Heart right ventricle (tissue), 16 donors: ENCODE measurements around the gene MAGI3. TPM values are rescaled to one million over a fixed set of nuclear protein-coding genes. Genes with fewer than 3 reads are reported as not detected.

ENCODE experiments used
- ATAC-seq, 8 donors: fragments of 200-7000 bp; cut with Tn5 transposase; one replicate each; pipeline ENCODE4 v1.9.1; 2020; ENCODE audit warnings: mild to moderate bottlenecking in 8 of 8, moderate library complexity in 8 of 8, moderate number of reproducible peaks in 1 of 8
- DNase-seq, 2 donors: peaks; one replicate each; pipeline ENCODE4 v3.0.0-alpha.2; 2020
- H3K27ac ChIP-seq, 10 donors: fragments of 200-600 bp; sonication (generic) in 2 of 10; one replicate each; pipeline versions ENCODE4 v1.5.0 to v1.8.0; 2020 to 2022; ENCODE audit warnings: mild to moderate bottlenecking in 3 of 10
- H3K27me3 ChIP-seq, 7 donors: fragments of 200-600 bp; one replicate each; pipeline ENCODE4 v1.8.0; 2021 to 2022; ENCODE audit warnings: mild to moderate bottlenecking in 2 of 7
- H3K36me3 ChIP-seq, 9 donors: fragments of 200-600 bp; sonication (generic) in 1 of 9; one replicate each; pipeline versions ENCODE4 v1.5.0 to v1.8.0; 2020 to 2022; ENCODE audit warnings: mild to moderate bottlenecking in 2 of 9
- H3K4me1 ChIP-seq, 9 donors: fragments of 200-600 bp; sonication (generic) in 1 of 9; one replicate each; pipeline versions ENCODE4 v1.5.0 to v1.8.0; 2020 to 2022; ENCODE audit warnings: mild to moderate bottlenecking in 4 of 9
- H3K4me3 ChIP-seq, 10 donors: fragments of 200-600 bp; sonication (generic) in 2 of 10; one replicate each; pipeline versions ENCODE4 v1.5.0 to v1.8.0; 2020 to 2022; ENCODE audit warnings: mild to moderate bottlenecking in 7 of 10, moderate library complexity in 2 of 10
- H3K9me3 ChIP-seq, 11 donors: fragments of 200-600 bp in 10 of 11; sonication (generic) in 2 of 11; one replicate each; pipeline versions ENCODE4 v1.5.0 to v1.8.0; 2013 to 2022; ENCODE audit warnings: mild to moderate bottlenecking in 2 of 11, control low read depth in 1 of 11, moderate library complexity in 1 of 11
- WGBS, 2 donors: extraction: QIAGEN DNeasy Blood & Tissue Kit; methylation state at CpG; one replicate each; pipeline ENCODE4 v1.1.7; 2013; ENCODE audit warnings: inconsistent platforms in 1 of 2; 5-methylcytosine and 5-hydroxymethylcytosine counted together
- intact Hi-C, 10 donors: fragments of 100-400 bp; cut with DNase I; formaldehyde crosslinking; loops; one replicate each; pipeline versions ENCODE4 v1.11.1 to v1.14.2; 2022
- polyA plus RNA-seq, 2 donors: library from polyadenylated mRNA; stranded (reverse); fragments of 200-250 nt; gene quantifications; one replicate each; pipeline ENCODE4 v1.2.3, GENCODE V29; 2013
- total RNA-seq, 10 donors: library from RNA; stranded (reverse); fragmentation: NEBNext Ultra II Directional in 3 of 10; extraction: Animal tissue kit (Norgen Biotek cat#: 25700) in 3 of 10; gene quantifications; one replicate each; pipeline versions ENCODE4 v1.2.1 to v1.2.4, GENCODE V29; 2021 to 2023
- TF ChIP-seq, protein P1 (sequence below), 9 donors: fragments of 200-600 bp; sonication (generic) in 2 of 9; IDR thresholded peaks; one replicate each; pipeline versions ENCODE4 v1.5.0 to v1.8.0; 2021 to 2022; ENCODE audit warnings: antibody characterized with exemption in 9 of 9, mild to moderate bottlenecking in 5 of 9, moderate library complexity in 1 of 9
- donor health status: Arrhythmogenic right ventricular cardiomyopathy.
- donor health status: ischemic (EF 13 %, LVEDD 7.1; RV severe dilation, severe dysfunction).
- donor health status: healthy with polysubstance abuse.
- donor health status: DM: no; HTN: yes; CAD: no.
- donor health status: DM: no; HTN: no; CAD: no.
- donor health status: ischemic (EF 25% LVEDD 6.9; RV normal size, moderate dysfunction).
- donor health status: ischemic (EF 25% LVEDD 5.7; RV mildly dilated, moderate dysfunction).
- donor health status: healthy.
- donor health status: DM: yes; HTN: yes; CAD: no.
- donor health status: Ischemic cardiomyopathy.
- donor health status: ischemic (EF 35%, LVEDD 5.7; RV mildly dilated, moderate dysfunction).
- donor health status: nonischemic (EF 11% LVEDD 7.7; RV severe dilation, severe dysfunction).
- donor health status: DM: yes; HTN: yes; CAD: no.
- donor health status: PGD.
- donor health status: ischemic (EF 29% LVEDD 5.4; RV normal size, mild dysfunction).
- donor health status: nonischemic (EF 23%, LVEDD 6.1; RV moderate dilation, normal function).

The MAGI3 gene
- total and polyA plus RNA-seq, 12 donors: 2.2 to 9.4 (median 7.5) TPM

DNA sequence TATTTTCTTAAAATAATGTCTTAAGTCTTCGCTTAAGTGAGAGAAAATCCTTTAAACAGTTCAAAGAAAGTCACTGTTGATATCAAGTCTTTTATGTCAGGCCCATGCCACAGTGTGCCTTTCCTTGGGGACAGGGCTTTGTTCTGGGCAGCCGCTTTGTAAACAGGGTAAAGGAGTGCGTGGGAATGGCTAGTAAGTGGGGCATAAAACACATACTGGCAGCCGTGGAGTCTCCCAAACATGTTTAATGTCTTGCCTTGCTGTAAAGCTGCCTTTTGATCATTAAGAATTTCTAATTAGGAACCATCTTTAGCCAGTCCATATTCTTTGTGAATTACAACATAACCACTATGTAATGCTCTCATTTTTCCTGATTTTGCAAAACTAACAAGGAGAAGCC is 269.2 kb downstream of the MAGI3 start:
- TF ChIP-seq, protein P1, sequence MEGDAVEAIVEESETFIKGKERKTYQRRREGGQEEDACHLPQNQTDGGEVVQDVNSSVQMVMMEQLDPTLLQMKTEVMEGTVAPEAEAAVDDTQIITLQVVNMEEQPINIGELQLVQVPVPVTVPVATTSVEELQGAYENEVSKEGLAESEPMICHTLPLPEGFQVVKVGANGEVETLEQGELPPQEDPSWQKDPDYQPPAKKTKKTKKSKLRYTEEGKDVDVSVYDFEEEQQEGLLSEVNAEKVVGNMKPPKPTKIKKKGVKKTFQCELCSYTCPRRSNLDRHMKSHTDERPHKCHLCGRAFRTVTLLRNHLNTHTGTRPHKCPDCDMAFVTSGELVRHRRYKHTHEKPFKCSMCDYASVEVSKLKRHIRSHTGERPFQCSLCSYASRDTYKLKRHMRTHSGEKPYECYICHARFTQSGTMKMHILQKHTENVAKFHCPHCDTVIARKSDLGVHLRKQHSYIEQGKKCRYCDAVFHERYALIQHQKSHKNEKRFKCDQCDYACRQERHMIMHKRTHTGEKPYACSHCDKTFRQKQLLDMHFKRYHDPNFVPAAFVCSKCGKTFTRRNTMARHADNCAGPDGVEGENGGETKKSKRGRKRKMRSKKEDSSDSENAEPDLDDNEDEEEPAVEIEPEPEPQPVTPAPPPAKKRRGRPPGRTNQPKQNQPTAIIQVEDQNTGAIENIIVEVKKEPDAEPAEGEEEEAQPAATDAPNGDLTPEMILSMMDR (IDR thresholded peaks at IDR 0.05): no peak
- Histone ChIP-seq H3K9me3 (no peaks in the 10 kb centered on the region), H3K27me3 (no peaks in the 10 kb centered on the region), H3K36me3 (peaks cover 0 to 21% (median 0%) of the 10 kb centered on the region in 9 donors), H3K4me3 (no peak overlapping the region), H3K27ac (no peak overlapping the region), H3K4me1 (peaks cover 0 to 30% (median 9%) of the 10 kb centered on the region in 9 donors)
- ATAC-seq (no peak), DNase-seq (no peak)
- 93 to 95% methylated on average over 4 of the region's 4 CpGs for WGBS, 2 donors
- intact Hi-C loops: no loop called here

DNA sequence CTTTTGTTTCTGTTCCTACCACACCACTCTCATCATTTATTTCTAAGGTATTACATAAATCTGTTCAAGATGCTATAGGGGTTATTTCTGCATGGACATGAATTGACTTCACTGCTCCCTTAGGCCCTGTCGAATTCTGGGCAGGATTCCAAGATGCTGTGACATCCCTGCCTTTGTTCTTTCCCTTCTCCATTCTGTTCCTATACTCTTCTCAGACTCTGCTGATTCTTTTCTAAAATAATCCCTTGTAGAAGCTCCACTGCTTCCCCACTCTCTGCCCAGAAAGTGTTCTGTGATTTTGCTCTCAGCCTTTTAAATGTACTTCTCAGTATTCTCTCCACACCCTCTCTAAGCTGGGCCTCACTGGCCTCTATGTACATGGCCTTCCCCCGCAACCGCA is 269.8 kb downstream of the MAGI3 start:
- H3K4me1 ChIP-seq: peaks cover 0 to 30% (median 9%) of the 10 kb centered on the region in 9 donors
- intact Hi-C loops: no loop called here
- H3K27ac ChIP-seq: no peak overlapping the region
- H3K9me3 ChIP-seq: no peaks in the 10 kb centered on the region
- ATAC-seq: no peak
- no peak for DNase-seq
- H3K27me3 ChIP-seq: no peaks in the 10 kb centered on the region
- peaks cover 0 to 21% (median 0%) of the 10 kb centered on the region in 9 donors for H3K36me3 ChIP-seq
- 50 to 63% methylated on average over 3 of the region's 3 CpGs for WGBS, 2 donors
- TF ChIP-seq, protein P1 (IDR thresholded peaks at IDR 0.05): no peak
- no peak overlapping the region for H3K4me3 ChIP-seq

DNA sequence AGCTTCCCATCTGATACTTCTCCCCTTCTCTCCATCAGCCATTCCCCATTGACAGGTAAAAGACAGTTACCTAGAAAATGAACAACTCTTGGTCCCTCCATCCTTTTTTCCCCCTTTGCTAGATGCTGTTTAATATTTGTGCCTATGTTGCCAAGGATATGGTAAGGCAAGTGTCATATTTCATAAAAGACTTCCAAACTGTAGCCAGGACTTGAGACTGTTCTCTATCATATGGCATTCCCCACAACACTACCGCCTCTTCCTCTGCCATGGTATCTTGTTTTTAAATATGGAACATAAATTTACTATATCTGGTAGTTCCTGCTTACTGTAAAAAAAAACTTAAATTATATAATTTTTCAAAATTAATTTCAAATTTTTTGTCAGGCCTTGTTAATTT is 271.8 kb downstream of the MAGI3 start:
- Histone ChIP-seq H3K4me3 (no peak overlapping the region), H3K27me3 (no peaks in the 10 kb centered on the region)
- 91 to 97% methylated on average over 1 of the region's 1 CpG for WGBS, 2 donors

DNA sequence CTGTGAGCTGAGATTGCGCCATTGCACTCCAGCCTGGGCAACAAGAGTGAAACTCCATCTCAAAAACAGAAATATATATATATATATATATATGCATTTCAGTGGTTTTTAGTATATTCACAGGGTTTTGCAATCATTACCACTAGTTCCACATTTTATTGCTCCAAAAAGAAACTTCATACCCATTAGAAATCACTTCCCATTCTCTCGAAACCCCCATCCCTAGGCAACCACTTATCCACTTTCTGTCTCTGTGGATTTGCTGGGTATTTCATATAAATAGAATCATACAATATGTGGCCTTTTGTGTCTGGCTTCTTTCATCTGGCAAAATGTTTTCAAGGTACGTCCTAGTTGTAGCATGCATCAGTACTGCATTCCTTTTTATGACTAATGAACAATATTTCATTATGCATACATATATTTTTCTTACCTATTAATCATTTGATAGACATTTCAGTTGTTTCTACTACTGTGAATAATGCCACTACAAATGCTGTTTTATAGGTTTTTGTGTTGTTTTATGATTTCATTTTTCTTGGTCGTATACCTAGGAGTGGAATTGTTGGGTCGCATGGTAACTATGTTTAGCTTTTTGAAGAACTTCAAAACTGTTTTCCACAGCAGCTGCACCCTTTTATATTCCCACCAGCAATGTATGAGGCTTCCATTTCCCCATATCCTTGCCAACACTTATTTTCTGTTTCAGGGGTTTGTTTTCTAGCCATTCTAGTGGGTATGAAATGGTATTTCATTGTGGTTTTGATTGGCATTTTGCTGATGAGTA is 273.0 kb downstream of the MAGI3 start:
- H3K4me3 ChIP-seq: no peak overlapping the region
- no peak overlapping the region for H3K27ac ChIP-seq
- no peak for ATAC-seq
- WGBS, 2 donors: 89 to 90% methylated on average over 5 of the region's 5 CpGs
- intact Hi-C loops: no loop called here
- H3K36me3 ChIP-seq: peaks cover 0 to 20% (median 0%) of the 10 kb centered on the region in 9 donors
- peaks cover 0 to 17% (median 0%) of the 10 kb centered on the region in 9 donors for H3K4me1 ChIP-seq
- TF ChIP-seq, protein P1 (IDR thresholded peaks at IDR 0.05): no peak
- no peaks in the 10 kb centered on the region for H3K27me3 ChIP-seq
- no peaks in the 10 kb centered on the region for H3K9me3 ChIP-seq
- no peak for DNase-seq

More for the DNA sequence above, 271.8 kb downstream of the MAGI3 start:
- no peaks in the 10 kb centered on the region for H3K9me3 ChIP-seq
- peaks cover 0 to 27% (median 9%) of the 10 kb centered on the region in 9 donors for H3K4me1 ChIP-seq
- intact Hi-C loops: no loop called here
- no peak for DNase-seq
- H3K36me3 ChIP-seq: peaks cover 0 to 20% (median 0%) of the 10 kb centered on the region in 9 donors
- no peak overlapping the region for H3K27ac ChIP-seq
- no peak for ATAC-seq
- TF ChIP-seq, protein P1 (IDR thresholded peaks at IDR 0.05): no peak
